Loucy (cell line): ENCODE data around the gene LTK.

ENCODE experiments used
- CTCF ChIP-seq: fragments of 200-600 bp; sonication (generic); conservative IDR thresholded peaks from 2 replicates; pipeline ENCODE4 v1.5.1; 2014; ENCODE audit warnings: mild to moderate bottlenecking, antibody characterized with exemption, low read length
- EZH2phosphoT487 ChIP-seq: fragments of 200-600 bp; IDR thresholded peaks from 2 replicates; pipeline ENCODE4 v1.6.1; 2018; ENCODE audit warnings: antibody characterized with exemption, mild to moderate bottlenecking, moderate library complexity, borderline replicate concordance

- TF ChIP-seq CTCF (no peak), EZH2phosphoT487 (no peak)
These were observed 11.5 kb downstream of the LTK start for GRCh38 chr15:41501931-41502794.
